ENCODE results near the gene TRIM9.

DNA sequence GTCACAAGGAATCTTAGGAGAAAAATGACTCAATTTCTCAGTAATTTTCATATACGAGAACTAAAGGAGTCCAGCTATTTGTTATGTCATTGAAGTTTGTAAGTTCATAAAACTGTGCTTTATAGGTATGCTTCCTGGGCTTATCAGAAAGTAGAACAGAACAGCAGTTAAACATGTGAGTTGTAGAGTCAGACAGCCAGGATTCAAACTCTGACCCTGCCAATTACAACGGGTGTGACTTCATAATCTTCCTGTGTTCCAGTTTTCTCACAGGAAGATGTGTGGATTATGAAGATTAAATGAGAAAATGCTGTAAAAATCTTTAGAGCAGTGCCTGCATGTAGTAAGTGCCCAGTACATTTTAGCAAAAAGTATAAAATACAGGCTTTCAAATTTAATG is 8.9 kb downstream of the TRIM9 start:
- TF ChIP-seq, protein P1, sequence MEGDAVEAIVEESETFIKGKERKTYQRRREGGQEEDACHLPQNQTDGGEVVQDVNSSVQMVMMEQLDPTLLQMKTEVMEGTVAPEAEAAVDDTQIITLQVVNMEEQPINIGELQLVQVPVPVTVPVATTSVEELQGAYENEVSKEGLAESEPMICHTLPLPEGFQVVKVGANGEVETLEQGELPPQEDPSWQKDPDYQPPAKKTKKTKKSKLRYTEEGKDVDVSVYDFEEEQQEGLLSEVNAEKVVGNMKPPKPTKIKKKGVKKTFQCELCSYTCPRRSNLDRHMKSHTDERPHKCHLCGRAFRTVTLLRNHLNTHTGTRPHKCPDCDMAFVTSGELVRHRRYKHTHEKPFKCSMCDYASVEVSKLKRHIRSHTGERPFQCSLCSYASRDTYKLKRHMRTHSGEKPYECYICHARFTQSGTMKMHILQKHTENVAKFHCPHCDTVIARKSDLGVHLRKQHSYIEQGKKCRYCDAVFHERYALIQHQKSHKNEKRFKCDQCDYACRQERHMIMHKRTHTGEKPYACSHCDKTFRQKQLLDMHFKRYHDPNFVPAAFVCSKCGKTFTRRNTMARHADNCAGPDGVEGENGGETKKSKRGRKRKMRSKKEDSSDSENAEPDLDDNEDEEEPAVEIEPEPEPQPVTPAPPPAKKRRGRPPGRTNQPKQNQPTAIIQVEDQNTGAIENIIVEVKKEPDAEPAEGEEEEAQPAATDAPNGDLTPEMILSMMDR (IDR thresholded peaks at IDR 0.05; ENCODE audit: low read depth, low read length) = no peak
- TF ChIP-seq EZH2phosphoT487 (IDR thresholded peaks at IDR 0.05; ENCODE audit: low read depth) = no peak

Measured in OCI-LY3 (cell line).